AG04449 (cell line): Measurements from ENCODE around the gene CEP85L.

Experiments used
- CTCF ChIA-PET: fragments of 350-600 bp; formaldehyde crosslinking; extraction: SDS; loops from one replicate; lab custom pipeline; 2021; ENCODE audit warnings: antibody characterized with exemption; lab: Yijun Ruan, JAX
- POLR2A ChIA-PET: fragments of 400-600, 350-600 bp; formaldehyde crosslinking; extraction: SDS; loops from one replicate; lab custom pipeline; 2020; ENCODE audit warnings: antibody characterized with exemption, inconsistent platforms; lab: Yijun Ruan, JAX
- DNase-seq: peaks from one replicate; pipeline ENCODE4 v3.0.0-alpha.2; 2010; ENCODE audit warnings: low read depth, low spot score
- H3K4me3 ChIP-seq: 2 replicates; pipeline ENCODE4 v1.5.1; 2011; ENCODE audit warnings: low read depth, mild to moderate bottlenecking, control low read depth, low read length
- CTCF ChIP-seq: IDR thresholded peaks from one replicate; pipeline ENCODE4 v1.5.1; 2011; ENCODE audit warnings: mild to moderate bottlenecking, moderate library complexity, low read length, control low read depth, inconsistent platforms; ENCODE audit not compliant: insufficient read depth; ENCODE audit errors: missing control alignments

CEP85L gene

DNA sequence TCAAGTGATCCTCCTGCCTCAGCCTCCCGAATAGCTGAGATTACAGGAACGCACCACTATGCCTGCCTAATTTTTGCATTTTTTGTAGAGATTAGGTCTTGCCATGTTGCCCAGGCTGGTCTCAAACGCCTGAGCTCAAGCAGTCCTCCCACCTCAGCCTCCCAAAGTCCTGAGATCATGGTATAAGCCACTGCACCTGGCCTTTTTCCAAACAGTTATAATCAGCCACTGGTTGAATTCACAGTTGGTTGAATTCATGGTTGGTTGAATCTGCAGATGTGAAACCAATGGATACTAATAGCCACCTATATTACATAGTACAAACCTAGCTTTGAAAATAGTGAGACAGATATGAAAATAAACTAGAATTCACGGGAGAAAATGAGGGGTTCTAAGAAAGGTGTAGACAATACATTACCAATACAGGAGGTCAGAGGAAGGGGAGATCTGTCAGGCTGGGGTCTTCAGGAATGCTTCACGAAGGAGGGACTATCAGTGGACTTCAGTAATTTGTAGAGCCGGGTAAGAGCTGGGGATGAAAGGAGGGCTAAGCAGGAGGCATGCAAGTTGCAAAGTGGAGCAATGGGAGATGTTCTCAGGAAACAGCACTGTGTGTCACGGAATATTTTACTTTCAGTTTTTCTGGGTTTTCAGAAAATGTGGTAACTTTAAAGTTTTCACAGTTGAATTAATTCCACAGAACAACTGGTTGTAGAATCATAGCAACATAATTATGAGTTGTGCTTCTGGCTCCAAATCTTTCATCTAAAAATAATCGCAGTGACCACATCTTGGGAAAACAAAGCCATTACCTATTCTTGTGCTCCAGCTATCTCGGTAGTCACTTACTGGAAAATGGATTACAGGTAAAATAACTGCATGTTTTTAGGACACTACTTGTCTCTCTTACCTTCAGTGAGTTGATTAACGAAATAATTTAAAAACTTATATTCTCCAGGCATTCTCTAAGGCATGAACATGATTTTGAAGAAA lies 12.9 kb upstream of the CEP85L start:
- ChIA-PET POLR2A (no interaction called here), CTCF (no interaction called here)
- no peak for TF ChIP-seq CTCF
- no peak overlapping the region for H3K4me3 ChIP-seq
- DNase-seq: no peak

- CTCF ChIA-PET: no interaction called here
- no peak overlapping the region for H3K4me3 ChIP-seq
- POLR2A ChIA-PET: no interaction called here
These were observed 10.4 kb upstream of the CEP85L start for GRCh38 chr6:118661831-118662230.

GRCh38 chr6:118660218-118660569 lies 8.8 kb upstream of the CEP85L start:
- H3K4me3 ChIP-seq: no peak overlapping the region
- ChIA-PET POLR2A (no interaction called here), CTCF (no interaction called here)
- no peak for DNase-seq
- no peak for TF ChIP-seq CTCF

More at GRCh38 chr6:118661831-118662230, 10.4 kb upstream of the CEP85L start:
- TF ChIP-seq CTCF: no peak
- DNase-seq: no peak

DNA sequence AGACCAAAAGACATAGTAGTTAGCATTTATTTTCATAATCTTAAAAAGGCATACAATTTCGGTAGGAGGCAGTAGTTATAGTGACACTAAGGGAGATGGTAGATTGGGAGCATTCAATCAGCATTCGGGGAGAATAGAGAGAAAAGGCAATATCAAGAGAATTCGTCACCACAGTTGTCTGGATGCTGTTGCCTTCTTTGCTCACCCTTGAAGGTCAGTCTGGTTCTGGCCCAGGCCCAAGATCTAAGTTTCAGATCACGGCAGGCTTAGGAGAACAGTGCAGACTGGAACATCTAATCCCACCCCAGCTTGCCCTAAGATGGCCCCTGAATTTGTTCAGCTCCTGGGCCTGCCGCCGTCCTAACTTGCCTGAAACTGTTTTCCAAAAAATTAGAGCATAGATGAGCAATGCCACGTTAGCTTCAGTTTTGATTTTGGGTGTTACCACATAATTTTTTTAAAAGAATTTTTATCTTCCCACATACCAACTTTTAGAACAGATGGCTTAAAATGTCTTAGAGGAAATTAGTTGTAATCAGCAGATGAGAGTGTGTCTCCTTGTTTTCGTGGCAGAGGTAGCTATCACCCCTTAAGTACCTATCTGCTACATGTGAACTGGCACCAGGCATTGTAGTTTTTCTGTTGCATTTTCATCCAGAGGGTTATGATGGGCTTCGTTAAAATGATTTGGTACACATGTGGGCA lies 8.3 kb upstream of the CEP85L start:
- TF ChIP-seq CTCF: no peak
- no peak for DNase-seq
- CTCF ChIA-PET: interaction anchor here (1.1 kb wide), 1 partner anchor 52 kb away, joined by 3 read pairs; no protein-coding TSS in a partner anchor
- H3K4me3 ChIP-seq: no peak overlapping the region
- POLR2A ChIA-PET: no interaction called here

DNA sequence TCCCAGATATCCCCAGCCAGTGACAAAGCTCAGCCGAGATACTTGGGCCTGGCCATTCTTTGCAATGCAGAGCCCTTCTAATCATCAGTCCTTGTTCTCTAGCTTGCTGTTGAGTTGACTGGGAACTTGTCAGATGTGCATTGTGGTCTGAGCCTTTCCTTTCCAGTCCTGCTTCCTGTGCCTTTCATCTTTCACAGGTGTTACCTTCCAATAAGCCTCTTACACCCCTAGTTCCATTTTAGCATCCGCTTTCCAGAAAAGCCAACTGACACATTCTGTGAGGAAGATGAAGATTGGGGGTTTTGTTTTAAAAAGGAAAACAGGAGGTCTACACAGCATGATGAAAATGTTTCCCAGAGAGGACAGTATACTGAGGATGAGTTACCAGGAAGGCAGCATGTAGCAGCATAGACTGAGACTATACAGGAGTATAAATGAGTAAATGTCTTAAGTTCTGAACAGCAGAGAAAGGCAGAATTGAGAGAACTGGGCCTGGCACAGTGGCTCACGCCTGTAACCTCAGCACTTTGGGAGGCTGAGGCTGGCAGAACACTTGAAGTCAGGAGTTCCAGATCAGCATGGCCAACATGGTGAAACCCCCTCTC lies 5.6 kb upstream of the CEP85L start:
- CTCF ChIA-PET: interaction anchor here (1.2 to 1.5 kb wide), 2 partner anchors 9 to 120 kb away, joined by 3 read pairs; no protein-coding TSS in a partner anchor
- no peak for TF ChIP-seq CTCF

More for the DNA sequence above, 5.6 kb upstream of the CEP85L start:
- H3K4me3 ChIP-seq: no peak overlapping the region
- POLR2A ChIA-PET: no interaction called here
- DNase-seq: no peak
